Measurements from ENCODE around the gene YBX3.

GRCh38 chr12:10719482-10719881 lies 3.6 kb downstream of the YBX3 start:
- no peak for TF ChIP-seq POLR2A (IDR thresholded peaks at IDR 0.05)
- TF ChIP-seq CTCF (IDR thresholded peaks at IDR 0.05) = no peak
